GM12878 (cell line): Measurements from ENCODE around the gene UTF1. TPM values are rescaled to one million over a fixed set of nuclear protein-coding genes. Genes with fewer than 3 reads are reported as not detected.

ENCODE experiments used
- ATAC-seq: fragments of 200-7000 bp; cut with Tn5 transposase; 3 replicates; pipeline ENCODE4 v1.9.1; 2020; ENCODE audit warnings: mild to moderate bottlenecking, moderate library complexity
- BruUV-seq: library from RNA; stranded (reverse); fragments of 400-500 nt; replicated peaks from 2 replicates; lab custom pipeline; 2021; lab: Mats Ljungman, UMichigan
- CTCF ChIA-PET: fragments of 300-600 bp; sonication (Branson Sonifier 250); formaldehyde crosslinking; extraction: SDS; loops from one replicate; lab custom pipeline; 2021; ENCODE audit warnings: inconsistent platforms; lab: Yijun Ruan, JAX
- POLR2A ChIA-PET: fragments of 350-600 bp; formaldehyde crosslinking; extraction: SDS; loops from one replicate; lab custom pipeline; 2021; ENCODE audit warnings: inconsistent platforms; lab: Charles Lee
- RAD21 ChIA-PET: fragments of 300-600 bp; sonication (Branson Sonifier 250); formaldehyde crosslinking; loops from one replicate; lab custom pipeline; 2023; ENCODE audit warnings: antibody characterized with exemption; ENCODE audit not compliant: unreplicated experiment; lab: Charles Lee
- SMC1A ChIA-PET: fragments of 300-600 bp; sonication (Branson Sonifier 250); formaldehyde crosslinking; loops from one replicate; lab custom pipeline; 2023; ENCODE audit not compliant: unreplicated experiment, uncharacterized antibody; lab: Charles Lee
- DNase-seq: peaks from one replicate; pipeline ENCODE4 v3.0.0-alpha.2; 2011; ENCODE audit warnings: low read depth, low spot score
- FAIRE-seq: peaks from 3 replicates; lab custom pipeline; 2011; peaks lifted over from hg19 to GRCh38; lab: Jason Lieb, UNC
- H2AFZ ChIP-seq: 2 replicates; pipeline ENCODE4 v1.6.0; 2011; ENCODE audit warnings: low read depth, low read length, control low read depth; ENCODE audit not compliant: control insufficient read depth
- H3K27ac ChIP-seq: 2 replicates; pipeline ENCODE4 v1.5.1; 2011; ENCODE audit warnings: control low read depth; ENCODE audit not compliant: control insufficient read depth, insufficient read depth
- H3K27me3 ChIP-seq, 2 experiments: replicated peaks in 1 of 2; 2 replicates each; pipeline versions ENCODE4 v1.6.0 to v1.6.1; 2011; ENCODE audit warnings: low read length in 1 of 2; ENCODE audit not compliant: control insufficient read depth in 2 of 2, insufficient read depth in 2 of 2
- H3K36me3 ChIP-seq, 2 experiments: 2 replicates each; pipeline ENCODE4 v1.5.1; 2011; ENCODE audit warnings: low read length in 1 of 2; ENCODE audit not compliant: control insufficient read depth in 2 of 2, insufficient read depth in 2 of 2
- H3K4me1 ChIP-seq: 2 replicates; pipeline ENCODE4 v1.6.1; 2011; ENCODE audit warnings: mild to moderate bottlenecking, low read length, moderate library complexity, mixed read lengths; ENCODE audit not compliant: control insufficient read depth, insufficient read depth
- H3K4me2 ChIP-seq: 2 replicates; pipeline ENCODE4 v1.6.0; 2011; ENCODE audit warnings: control low read depth; ENCODE audit not compliant: control insufficient read depth, insufficient read depth
- H3K4me3 ChIP-seq: fragments of 200-600 bp; sonication (generic); 2 replicates; pipeline ENCODE4 v1.5.1; 2016
- H3K79me2 ChIP-seq: 2 replicates; pipeline ENCODE4 v1.6.0; 2011; ENCODE audit warnings: low read length; ENCODE audit not compliant: control insufficient read depth, insufficient read depth
- H3K9ac ChIP-seq: 2 replicates; pipeline ENCODE4 v1.8.0; 2011; ENCODE audit warnings: low read length, control low read depth, mixed read lengths; ENCODE audit not compliant: control insufficient read depth, insufficient read depth
- H3K9me3 ChIP-seq: replicated peaks from 3 replicates; pipeline ENCODE4 v1.5.1; 2011; ENCODE audit warnings: mild to moderate bottlenecking, low read length; ENCODE audit not compliant: control insufficient read depth, insufficient read depth
- H4K20me1 ChIP-seq: 2 replicates; pipeline ENCODE4 v1.6.0; 2011; ENCODE audit not compliant: control insufficient read depth, insufficient read depth
- ASH2L ChIP-seq: fragments of 300-600, 200-600 bp; sonication (generic); IDR thresholded peaks from 2 replicates; pipeline ENCODE4 v1.6.1; 2017; ENCODE audit warnings: low read depth, mild to moderate bottlenecking, borderline replicate concordance
- ATF3 ChIP-seq: IDR thresholded peaks from 2 replicates; pipeline ENCODE4 v1.6.1; 2011; ENCODE audit warnings: low read depth, mild to moderate bottlenecking, low read length, moderate library complexity, borderline replicate concordance; ENCODE audit errors: extremely low read depth
- BHLHE40 ChIP-seq, 2 experiments: fragments of 450-650 bp in 1 of 2; IDR thresholded peaks; 2 replicates each; pipeline ENCODE4 v1.6.1; 2011 to 2017; ENCODE audit warnings: low read depth in 2 of 2, borderline replicate concordance in 1 of 2, improper control_type of control experiment in 1 of 2, low read length in 1 of 2, mild to moderate bottlenecking in 1 of 2
- BRCA1 ChIP-seq: IDR thresholded peaks from 2 replicates; pipeline ENCODE4 v1.6.1; 2011; ENCODE audit warnings: low read depth, low read length, improper control_type of control experiment
- CBFB ChIP-seq: IDR thresholded peaks from 2 replicates; pipeline ENCODE4 v1.6.1; 2016; ENCODE audit warnings: antibody characterized with exemption, low read depth
- CHD1 ChIP-seq: IDR thresholded peaks from 2 replicates; pipeline ENCODE4 v1.6.1; 2012; ENCODE audit warnings: low read depth, low read length, improper control_type of control experiment
- CREB1 ChIP-seq: IDR thresholded peaks from 2 replicates; pipeline ENCODE4 v1.6.1; 2012; ENCODE audit warnings: low read depth, mild to moderate bottlenecking, inconsistent platforms
- DPF2 ChIP-seq: fragments of 450-650 bp; IDR thresholded peaks from 2 replicates; pipeline ENCODE4 v1.6.1; 2017; ENCODE audit warnings: mild to moderate bottlenecking
- ESRRA ChIP-seq: IDR thresholded peaks from 2 replicates; pipeline ENCODE4 v1.6.1; 2012; ENCODE audit warnings: mild to moderate bottlenecking, low read length, improper control_type of control experiment
- NFXL1 ChIP-seq: fragments of 450-650 bp; IDR thresholded peaks from 2 replicates; pipeline ENCODE4 v1.6.1; 2017; ENCODE audit warnings: antibody characterized with exemption, mild to moderate bottlenecking, borderline replicate concordance
- POLR2A ChIP-seq: IDR thresholded peaks from 2 replicates; pipeline ENCODE4 v1.6.1; 2011; ENCODE audit warnings: low read depth, mild to moderate bottlenecking, low read length
- STAT1 ChIP-seq: fragments of 450-650 bp; conservative IDR thresholded peaks from 2 replicates; pipeline ENCODE4 v1.6.1; 2014; ENCODE audit warnings: antibody characterized with exemption, mild to moderate bottlenecking
- STAT3 ChIP-seq: IDR thresholded peaks from 2 replicates; pipeline ENCODE4 v1.6.1; 2011; ENCODE audit warnings: low read depth, low read length, improper control_type of control experiment
- SUPT20H ChIP-seq: IDR thresholded peaks from 2 replicates; pipeline ENCODE4 v1.6.1; 2011; ENCODE audit warnings: low read depth, mild to moderate bottlenecking, low read length, moderate library complexity, borderline replicate concordance; ENCODE audit not compliant: control insufficient read depth
- WRNIP1 ChIP-seq: IDR thresholded peaks from 2 replicates; pipeline ENCODE4 v1.6.1; 2011; ENCODE audit warnings: low read depth, low read length, improper control_type of control experiment, borderline replicate concordance
- ZBTB40 ChIP-seq: fragments of 450-650 bp; IDR thresholded peaks from 2 replicates; pipeline ENCODE4 v1.6.1; 2016; ENCODE audit warnings: mild to moderate bottlenecking, moderate library complexity, borderline replicate concordance
- ZNF24 ChIP-seq: fragments of 450-650 bp; IDR thresholded peaks from 2 replicates; pipeline ENCODE4 v1.6.1; 2017; ENCODE audit warnings: antibody characterized with exemption, mild to moderate bottlenecking
- WGBS: methylation state at CpG from one replicate; pipeline ENCODE4 v1.1.6; 2016; ENCODE audit warnings: low lambda C conversion rate; ENCODE audit not compliant: insufficient replicate concordance, insufficient coverage; ENCODE audit errors: missing lambda C conversion rate; 5-methylcytosine and 5-hydroxymethylcytosine counted together
- in situ Hi-C: fragments of 300-500 bp; cut with MboI; formaldehyde crosslinking; loops from 9 replicates; pipeline ENCODE4 v1.14.3; 2018; ENCODE audit warnings: mixed read lengths
- intact Hi-C: fragments of 100-400 bp; cut with micrococcal nuclease; formaldehyde crosslinking; loops from one replicate; pipeline ENCODE4 v1.14.2; 2022; ENCODE audit not compliant: unreplicated experiment
- polyA plus RNA-seq, 11 experiments: library from polyadenylated mRNA; depleted of rRNA in 4 of 11; unstranded in 6 of 11; stranded (reverse) in 5 of 11; fragments of >200 nt; fragmentation: Nextera tagmentation in 4 of 11; fragmentation: Illumina TruSeq in 1 of 11; extraction: Ambion mirVana in 4 of 11; extraction: Trizol in 1 of 11; gene quantifications; 1 replicate in 1 of 11; 2 replicates in 10 of 11; pipeline versions ENCODE4 v1.2.1 to v1.2.3, GENCODE V29; 2011 to 2016; ENCODE audit warnings: inconsistent platforms in 2 of 11, missing spikeins in 2 of 11, low read depth in 1 of 11
- total RNA-seq, 4 experiments: library from RNA; depleted of rRNA in 3 of 4; stranded (reverse); fragments of >200 nt in 3 of 4; fragmentation: Illumina TruSeq in 1 of 4; extraction: Trizol in 1 of 4; gene quantifications; 2 replicates each; pipeline versions ENCODE4 v1.2.1 to v1.2.3, GENCODE V29; 2013 to 2021
- TF ChIP-seq, protein P1 (sequence below): fragments of 450-650 bp; IDR thresholded peaks from 2 replicates; pipeline ENCODE4 v1.6.1; 2017; ENCODE audit warnings: mild to moderate bottlenecking, moderate library complexity

UTF1 gene
- total and polyA plus RNA-seq, 10 of the 15 experiments (the other 5 are each of a cell fraction or from before 2014, with no cell fraction given) = not detected

DNA sequence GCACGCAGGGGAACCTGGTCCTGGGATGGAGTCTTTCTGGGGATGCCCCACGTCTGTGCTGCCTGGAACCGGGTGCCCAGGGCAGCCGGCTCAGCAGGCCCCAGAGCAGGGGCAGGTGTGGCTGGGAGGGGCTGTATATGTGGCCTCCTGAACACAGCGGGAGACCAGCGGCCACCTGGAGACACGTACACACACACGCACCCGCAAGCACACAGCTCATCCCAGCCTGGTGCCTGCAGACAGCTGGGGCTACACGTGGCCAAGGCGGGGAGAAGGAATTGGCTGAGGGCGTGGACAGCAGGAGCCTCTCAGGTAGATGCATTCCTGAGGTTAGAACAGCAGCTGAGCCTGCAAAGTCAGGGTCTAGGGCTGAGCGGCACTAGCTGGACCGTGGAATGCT is 32.7 kb downstream of the UTF1 start:
- Histone ChIP-seq H3K36me3 (peaks cover 3 to 4% of the 10 kb centered on the region in 2 experiments; a peak in 3 of 4 replicates), H3K79me2 (no peaks in the 10 kb centered on the region), H2AFZ (no peak overlapping the region), H3K27ac (no peak overlapping the region), H3K4me3 (no peak overlapping the region), H3K4me2 (no peak overlapping the region), H3K27me3 (no peaks in the 10 kb centered on the region), H3K4me1 (peaks cover 23% of the 10 kb centered on the region), H3K9ac (no peak overlapping the region), H4K20me1 (no peaks in the 10 kb centered on the region), H3K9me3 (no peaks in the 10 kb centered on the region)
- RAD21 ChIA-PET = no interaction called here
- 92% methylated on average over 14 of the region's 14 CpGs for WGBS
- FAIRE-seq (no peak), DNase-seq (no peak), ATAC-seq (no peak)
- in situ Hi-C loops (no loop called here), intact Hi-C loops (no loop called here)
- TSS peak; percentile 66 for BruUV-seq
- CTCF ChIA-PET = interaction anchor here (1.2 kb wide), 1 partner anchor 16 kb away, joined by 3 read pairs; no protein-coding TSS in a partner anchor
- SMC1A ChIA-PET = interaction anchor here (1.4 kb wide), 1 partner anchor 12 kb away, joined by 5 read pairs; no protein-coding TSS in a partner anchor
- POLR2A ChIA-PET = interaction anchor here (1.4 kb wide), 1 partner anchor 15 kb away, joined by 4 read pairs; no protein-coding TSS in a partner anchor
- TF ChIP-seq POLR2A (no peak; the same call in 1 of the 2 replicates), ZNF24 (no peak), WRNIP1 (no peak), STAT3 (no peak), ESRRA (no peak), BHLHE40 (IDR thresholded peaks at IDR 0.05; ENCODE audit: borderline replicate concordance in 1 of 2, low read depth in 2 of 2, low read length in 1 of 2) (no peak), ZBTB40 (no peak), SUPT20H (no peak), CBFB (no peak), DPF2 (no peak), CHD1 (no peak), ATF3 (no peak), CREB1 (no peak), ASH2L (no peak), STAT1 (no peak), NFXL1 (no peak), BRCA1 (no peak)
- TF ChIP-seq, protein P1, sequence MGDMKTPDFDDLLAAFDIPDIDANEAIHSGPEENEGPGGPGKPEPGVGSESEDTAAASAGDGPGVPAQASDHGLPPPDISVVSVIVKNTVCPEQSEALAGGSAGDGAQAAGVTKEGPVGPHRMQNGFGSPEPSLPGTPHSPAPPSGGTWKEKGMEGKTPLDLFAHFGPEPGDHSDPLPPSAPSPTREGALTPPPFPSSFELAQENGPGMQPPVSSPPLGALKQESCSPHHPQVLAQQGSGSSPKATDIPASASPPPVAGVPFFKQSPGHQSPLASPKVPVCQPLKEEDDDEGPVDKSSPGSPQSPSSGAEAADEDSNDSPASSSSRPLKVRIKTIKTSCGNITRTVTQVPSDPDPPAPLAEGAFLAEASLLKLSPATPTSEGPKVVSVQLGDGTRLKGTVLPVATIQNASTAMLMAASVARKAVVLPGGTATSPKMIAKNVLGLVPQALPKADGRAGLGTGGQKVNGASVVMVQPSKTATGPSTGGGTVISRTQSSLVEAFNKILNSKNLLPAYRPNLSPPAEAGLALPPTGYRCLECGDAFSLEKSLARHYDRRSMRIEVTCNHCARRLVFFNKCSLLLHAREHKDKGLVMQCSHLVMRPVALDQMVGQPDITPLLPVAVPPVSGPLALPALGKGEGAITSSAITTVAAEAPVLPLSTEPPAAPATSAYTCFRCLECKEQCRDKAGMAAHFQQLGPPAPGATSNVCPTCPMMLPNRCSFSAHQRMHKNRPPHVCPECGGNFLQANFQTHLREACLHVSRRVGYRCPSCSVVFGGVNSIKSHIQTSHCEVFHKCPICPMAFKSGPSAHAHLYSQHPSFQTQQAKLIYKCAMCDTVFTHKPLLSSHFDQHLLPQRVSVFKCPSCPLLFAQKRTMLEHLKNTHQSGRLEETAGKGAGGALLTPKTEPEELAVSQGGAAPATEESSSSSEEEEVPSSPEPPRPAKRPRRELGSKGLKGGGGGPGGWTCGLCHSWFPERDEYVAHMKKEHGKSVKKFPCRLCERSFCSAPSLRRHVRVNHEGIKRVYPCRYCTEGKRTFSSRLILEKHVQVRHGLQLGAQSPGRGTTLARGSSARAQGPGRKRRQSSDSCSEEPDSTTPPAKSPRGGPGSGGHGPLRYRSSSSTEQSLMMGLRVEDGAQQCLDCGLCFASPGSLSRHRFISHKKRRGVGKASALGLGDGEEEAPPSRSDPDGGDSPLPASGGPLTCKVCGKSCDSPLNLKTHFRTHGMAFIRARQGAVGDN = no peak
